GM23338 (cell line): ENCODE data around the gene DGKH. TPM values are rescaled to one million over a fixed set of nuclear protein-coding genes. Genes with fewer than 3 reads are reported as not detected.
A peak's percentile ranks its signal among the peaks of the same experiment; 100 is the strongest.

Experiments used
- ATAC-seq: fragments of 200-7000 bp; cut with Tn5 transposase; 3 replicates; pipeline ENCODE4 v1.9.1; 2020
- DNase-seq: peaks from one replicate; pipeline ENCODE4 v3.0.0-alpha.2; 2015; ENCODE audit warnings: low spot score
- H2AFZ ChIP-seq: fragments of 200-600 bp; sonication (generic); 2 replicates; pipeline ENCODE4 v1.8.0; 2016; ENCODE audit warnings: antibody characterized with exemption, mild to moderate bottlenecking, moderate library complexity
- H3F3A ChIP-seq: fragments of 200-600 bp; sonication (generic); replicated peaks from 2 replicates; pipeline ENCODE4 v1.8.0; 2017; ENCODE audit warnings: antibody characterized with exemption, mixed run types, low read depth
- H3K27ac ChIP-seq: fragments of 200-600 bp; sonication (generic); 2 replicates; pipeline ENCODE4 v1.6.1; 2016; ENCODE audit warnings: low read depth
- H3K27me3 ChIP-seq: fragments of 200-600 bp; sonication (generic); 2 replicates; pipeline ENCODE4 v1.8.0; 2016; ENCODE audit warnings: mild to moderate bottlenecking, mixed run types, moderate library complexity; ENCODE audit not compliant: insufficient read depth
- H3K36me3 ChIP-seq: fragments of 200-600 bp; sonication (generic); 2 replicates; pipeline ENCODE4 v1.8.0; 2016; ENCODE audit warnings: mild to moderate bottlenecking; ENCODE audit not compliant: insufficient read depth
- H3K4me1 ChIP-seq: fragments of 200-600 bp; sonication (generic); 2 replicates; pipeline ENCODE4 v1.8.0; 2016; ENCODE audit warnings: mild to moderate bottlenecking, moderate library complexity; ENCODE audit not compliant: insufficient read depth
- H3K4me2 ChIP-seq: fragments of 200-600 bp; sonication (generic); 2 replicates; pipeline ENCODE4 v1.7.1; 2017; ENCODE audit warnings: mixed run types
- H3K4me3 ChIP-seq: fragments of 200-600 bp; sonication (generic); 2 replicates; pipeline ENCODE4 v1.6.1; 2016; ENCODE audit warnings: mixed run types
- H3K79me2 ChIP-seq: fragments of 200-600 bp; sonication (generic); replicated peaks from 2 replicates; pipeline ENCODE4 v1.8.0; 2017; ENCODE audit warnings: mild to moderate bottlenecking; ENCODE audit not compliant: insufficient read depth
- H3K9me2 ChIP-seq: fragments of 200-600 bp; sonication (generic); 2 replicates; pipeline ENCODE4 v1.8.0; 2017; ENCODE audit not compliant: insufficient read depth
- H4K20me1 ChIP-seq: fragments of 200-600 bp; sonication (generic); replicated peaks from 2 replicates; pipeline ENCODE4 v1.8.0; 2017; ENCODE audit warnings: mild to moderate bottlenecking; ENCODE audit not compliant: insufficient read depth
- H3K27ac Mint-ChIP-seq: 2 replicates; pipeline ENCODE4 v1.8.0; 2020; ENCODE audit warnings: inconsistent platforms, mild to moderate bottlenecking, moderate library complexity, mixed read lengths
- H3K27me3 Mint-ChIP-seq: 3 replicates; pipeline ENCODE4 v1.8.0; 2022; ENCODE audit warnings: low read depth, mild to moderate bottlenecking, moderate library complexity, mixed read lengths, inconsistent platforms; ENCODE audit not compliant: insufficient read depth, poor library complexity
- H3K36me3 Mint-ChIP-seq: 3 replicates; pipeline ENCODE4 v1.8.0; 2021; ENCODE audit warnings: low read depth, mild to moderate bottlenecking, inconsistent platforms, moderate library complexity, mixed read lengths
- H3K4me1 Mint-ChIP-seq: 3 replicates; pipeline ENCODE4 v1.8.0; 2020; ENCODE audit warnings: mild to moderate bottlenecking, inconsistent platforms, mixed read lengths
- H3K4me3 Mint-ChIP-seq: 3 replicates; pipeline ENCODE4 v1.8.0; 2021; ENCODE audit warnings: moderate library complexity, mild to moderate bottlenecking, inconsistent platforms, mixed read lengths
- H3K9me3 Mint-ChIP-seq: 3 replicates; pipeline ENCODE4 v1.8.0; 2020; ENCODE audit warnings: moderate library complexity, mild to moderate bottlenecking, inconsistent platforms, mixed read lengths
- CREB1 ChIP-seq: fragments of 250-450 bp; sonication (Bioruptor Pico); IDR thresholded peaks from 2 replicates; pipeline ENCODE4 v1.5.0; 2020; ENCODE audit warnings: low read depth, mild to moderate bottlenecking, moderate library complexity
- CTCF ChIP-seq, 2 experiments: fragments of 200-600 bp in 1 of 2; sonication (generic) in 1 of 2; conservative IDR thresholded peaks; 2 replicates each; pipeline versions ENCODE4 v1.5.1 to v1.6.1; 2016 to 2017; ENCODE audit warnings: antibody characterized with exemption in 2 of 2, low read depth in 2 of 2, mild to moderate bottlenecking in 2 of 2, moderate library complexity in 1 of 2
- ETS1 ChIP-seq: IDR thresholded peaks from 2 replicates; pipeline ENCODE4 v1.6.1; 2016; ENCODE audit warnings: antibody characterized with exemption
- EZH2 ChIP-seq: fragments of 200-600 bp; sonication (generic); IDR thresholded peaks from one replicate; pipeline ENCODE4 v1.8.0; 2017; ENCODE audit warnings: antibody characterized with exemption, mild to moderate bottlenecking, low read depth; ENCODE audit not compliant: unreplicated experiment
- EZH2phosphoT487 ChIP-seq: fragments of 200-600 bp; sonication (generic); IDR thresholded peaks from one replicate; pipeline ENCODE4 v1.8.1; 2018; ENCODE audit warnings: antibody characterized with exemption; ENCODE audit not compliant: unreplicated experiment
- JUNB ChIP-seq: IDR thresholded peaks from one replicate; pipeline ENCODE4 v1.6.1; 2016; ENCODE audit warnings: antibody characterized with exemption; ENCODE audit not compliant: unreplicated experiment
- NANOG ChIP-seq: IDR thresholded peaks from 2 replicates; pipeline ENCODE4 v1.6.1; 2016; ENCODE audit warnings: antibody characterized with exemption, borderline replicate concordance
- POLR2AphosphoS5 ChIP-seq: IDR thresholded peaks from 2 replicates; pipeline ENCODE4 v1.6.1; 2016; ENCODE audit warnings: antibody characterized with exemption, low read depth
- REST ChIP-seq: IDR thresholded peaks from one replicate; pipeline ENCODE4 v1.6.1; 2018; ENCODE audit warnings: antibody characterized with exemption; ENCODE audit not compliant: unreplicated experiment
- STAT1 ChIP-seq: IDR thresholded peaks from one replicate; pipeline ENCODE4 v1.6.1; 2016; ENCODE audit warnings: antibody characterized with exemption; ENCODE audit not compliant: unreplicated experiment
- ZNF114 ChIP-seq: fragments of 250-450 bp; sonication (Bioruptor Pico); IDR thresholded peaks from 2 replicates; pipeline ENCODE4 v1.5.0; 2020; ENCODE audit warnings: mild to moderate bottlenecking, moderate library complexity
- ZNF331 ChIP-seq: fragments of 250-450 bp; sonication (Bioruptor Pico); IDR thresholded peaks from 2 replicates; pipeline ENCODE4 v1.5.0; 2020; ENCODE audit warnings: low read depth, mild to moderate bottlenecking, moderate library complexity
- ZNF462 ChIP-seq: fragments of 250-450 bp; sonication (Bioruptor Pico); IDR thresholded peaks from 2 replicates; pipeline ENCODE4 v1.5.0; 2020; ENCODE audit warnings: mild to moderate bottlenecking, moderate library complexity
- polyA plus RNA-seq: library from polyadenylated mRNA; unstranded; fragments of >200 nt; fragmentation: Nextera tagmentation; extraction: Ambion mirVana; gene quantifications from 2 replicates; pipeline ENCODE4 v1.2.1, GENCODE V29; 2016
- total RNA-seq: library from RNA; depleted of rRNA; stranded (reverse); fragments of >200 nt; shearing (Covaris generic); gene quantifications from 2 replicates; pipeline ENCODE4 v1.2.3, GENCODE V29; 2014

Gene DGKH
- total and polyA plus RNA-seq, 2 experiments from 2014 or later = 2.1 to 7.5 TPM

GRCh38 chr13:42063105-42063504 is 14.7 kb downstream of the DGKH start:
- H4K20me1 ChIP-seq = peaks cover 9% of the 10 kb centered on the region
- peaks cover 14% of the 10 kb centered on the region for H3K36me3 Mint-ChIP-seq
- no peak for TF ChIP-seq EZH2
- TF ChIP-seq ZNF114 (CRISPR knock-in tag) = no peak
- TF ChIP-seq STAT1 = no peak
- TF ChIP-seq ZNF331 (CRISPR knock-in tag) = no peak
- TF ChIP-seq JUNB = no peak
- no peak for TF ChIP-seq CREB1
- no peak for TF ChIP-seq EZH2phosphoT487
- TF ChIP-seq CTCF (conservative IDR thresholded peaks at IDR 0.05; ENCODE audit: low read depth in 2 of 2) = no peak
- no peak for TF ChIP-seq REST
- TF ChIP-seq ETS1 = no peak
- TF ChIP-seq POLR2AphosphoS5 = no peak
- TF ChIP-seq NANOG = no peak
- no peak for TF ChIP-seq ZNF462 (CRISPR knock-in tag)
- 0 out of 2 replicates have a peak, but pooled peaks cover 4% of the 10 kb centered on the region for H3K4me1 ChIP-seq
- no peak overlapping the region for H3K4me3 Mint-ChIP-seq
- no peaks in the 10 kb centered on the region for H3K27me3 ChIP-seq
- H3K9me3 Mint-ChIP-seq = no peaks in the 10 kb centered on the region
- ATAC-seq (peak; percentile 41; the same call in 2 of the 3 replicates), DNase-seq (peak; percentile 60)
- H3K4me1 Mint-ChIP-seq = peaks cover 5% of the 10 kb centered on the region
- no peak overlapping the region for H3K27ac Mint-ChIP-seq
- no peaks in the 10 kb centered on the region for H3K27me3 Mint-ChIP-seq
- H3K9me2 ChIP-seq = 0 out of 2 replicates have a peak, but pooled peaks cover 7% of the 10 kb centered on the region
- no peak overlapping the region for H3K4me3 ChIP-seq
- no peak overlapping the region for H3K4me2 ChIP-seq
- H3F3A ChIP-seq = no peaks in the 10 kb centered on the region
- no peak overlapping the region for H3K27ac ChIP-seq
- peaks cover 3% of the 10 kb centered on the region; the same call in 1 of the 2 replicates for H3K79me2 ChIP-seq
- no peaks in the 10 kb centered on the region for H3K36me3 ChIP-seq
- no peak overlapping the region for H2AFZ ChIP-seq
